HepG2 (cell line): ENCODE results near the gene ERFL. TPM values are rescaled to one million over a fixed set of nuclear protein-coding genes. Genes with fewer than 3 reads are reported as not detected.

Experiments
- ATF7 ChIP-seq, 2 experiments: fragments of 450-650 bp in 1 of 2; sonication (generic) in 1 of 2; formaldehyde crosslinking in 1 of 2; IDR thresholded peaks; 2 replicates each; pipeline versions ENCODE4 v1.4.0 to v1.6.1; 2016 to 2020; ENCODE audit warnings: antibody characterized with exemption in 1 of 2, mild to moderate bottlenecking in 1 of 2, missing genetic modification reagents in 1 of 2
- BHLHE40 ChIP-seq: IDR thresholded peaks from 2 replicates; pipeline ENCODE4 v1.6.1; 2011; ENCODE audit warnings: low read length, improper control_type of control experiment
- CBX1 ChIP-seq: IDR thresholded peaks from one replicate; pipeline ENCODE4 v1.6.1; 2016; ENCODE audit warnings: antibody characterized with exemption, low read depth
- FOXK1 ChIP-seq: sonication (generic); formaldehyde crosslinking; IDR thresholded peaks from 2 replicates; pipeline ENCODE4 v1.4.0; 2020; ENCODE audit warnings: low read depth, missing genetic modification reagents, borderline replicate concordance
- IKZF4 ChIP-seq: sonication (generic); formaldehyde crosslinking; IDR thresholded peaks from 2 replicates; pipeline ENCODE4 v1.5.1; 2020; ENCODE audit warnings: borderline replicate concordance, mild to moderate bottlenecking, low read depth, missing genetic modification reagents; ENCODE audit errors: not compliant biosample characterization
- MAFK ChIP-seq, 2 experiments: IDR thresholded peaks in 1 of 2; conservative IDR thresholded peaks in 1 of 2; 2 replicates each; pipeline ENCODE4 v1.6.1; 2011; ENCODE audit warnings: improper control_type of control experiment in 2 of 2, low read length in 2 of 2
- MAZ ChIP-seq, 2 experiments: sonication (generic) in 1 of 2; formaldehyde crosslinking in 1 of 2; IDR thresholded peaks; 2 replicates each; pipeline versions ENCODE4 v1.5.0 to v1.6.1; 2012 to 2020; ENCODE audit warnings: low read depth in 2 of 2, mild to moderate bottlenecking in 2 of 2, borderline replicate concordance in 1 of 2, improper control_type of control experiment in 1 of 2, low read length in 1 of 2, missing genetic modification reagents in 1 of 2, moderate library complexity in 1 of 2
- PAF1 ChIP-seq: IDR thresholded peaks from 2 replicates; pipeline ENCODE4 v1.6.1; 2016; ENCODE audit warnings: missing genetic modification reagents, missing compliant biosample characterization
- POGZ ChIP-seq: sonication (generic); formaldehyde crosslinking; IDR thresholded peaks from 2 replicates; pipeline ENCODE4 v1.4.0; 2020; ENCODE audit warnings: mild to moderate bottlenecking, missing genetic modification reagents
- RARA ChIP-seq: IDR thresholded peaks from 2 replicates; pipeline ENCODE4 v1.6.1; 2016; ENCODE audit warnings: missing genetic modification reagents, missing compliant biosample characterization
- SATB2 ChIP-seq: sonication (generic); formaldehyde crosslinking; IDR thresholded peaks from 2 replicates; pipeline ENCODE4 v1.5.0; 2020; ENCODE audit warnings: missing genetic modification reagents
- SMARCC2 ChIP-seq: fragments of 450-650 bp; IDR thresholded peaks from 2 replicates; pipeline ENCODE4 v1.6.1; 2017; ENCODE audit warnings: antibody characterized with exemption, mild to moderate bottlenecking
- SRSF4 ChIP-seq: fragments of 200-400 bp; formaldehyde crosslinking; IDR thresholded peaks from one replicate; pipeline ENCODE4 v1.6.1; 2018; ENCODE audit warnings: mild to moderate bottlenecking, low read depth, low read length, moderate library complexity; ENCODE audit not compliant: poor library complexity, severe bottlenecking
- TARDBP ChIP-seq: sonication (generic); formaldehyde crosslinking; IDR thresholded peaks from 2 replicates; pipeline ENCODE4 v1.8.0; 2022; ENCODE audit warnings: mild to moderate bottlenecking, missing genetic modification reagents
- WIZ ChIP-seq: sonication (generic); formaldehyde crosslinking; IDR thresholded peaks from 2 replicates; pipeline ENCODE4 v1.5.1; 2020; ENCODE audit warnings: mild to moderate bottlenecking, missing genetic modification reagents
- ZNF17 ChIP-seq: sonication (generic); formaldehyde crosslinking; IDR thresholded peaks from 2 replicates; pipeline ENCODE4 v1.5.0; 2020; ENCODE audit warnings: mild to moderate bottlenecking, missing genetic modification reagents
- ZNF251 ChIP-seq: sonication (generic); formaldehyde crosslinking; IDR thresholded peaks from 2 replicates; pipeline ENCODE4 v1.9.0; 2021; ENCODE audit warnings: mild to moderate bottlenecking, missing genetic modification reagents
- ZNF564 ChIP-seq: sonication (generic); formaldehyde crosslinking; IDR thresholded peaks from 2 replicates; pipeline ENCODE4 v1.8.1; 2023; ENCODE audit warnings: mild to moderate bottlenecking, missing genetic modification reagents
- ZNF720 ChIP-seq: sonication (generic); formaldehyde crosslinking; IDR thresholded peaks from 2 replicates; pipeline ENCODE4 v1.4.0; 2020; ENCODE audit warnings: missing genetic modification reagents
- ZNF775 ChIP-seq: sonication (generic); formaldehyde crosslinking; IDR thresholded peaks from 2 replicates; pipeline ENCODE4 v1.4.0; 2020; ENCODE audit warnings: missing genetic modification reagents, mild to moderate bottlenecking, moderate library complexity, borderline replicate concordance
- ZXDC ChIP-seq: sonication (generic); formaldehyde crosslinking; IDR thresholded peaks from 2 replicates; pipeline ENCODE4 v1.5.0; 2020; ENCODE audit warnings: mild to moderate bottlenecking, missing genetic modification reagents
- polyA plus RNA-seq, 8 experiments: library from polyadenylated mRNA; depleted of rRNA in 3 of 8; stranded (reverse) in 7 of 8; unstranded in 1 of 8; fragments of >200 nt; fragmentation: Illumina TruSeq in 4 of 8; extraction: Trizol in 4 of 8; gene quantifications; 2 replicates each; pipeline versions ENCODE4 v1.2.1 to v1.2.3, GENCODE V29; 2011 to 2016; ENCODE audit warnings: low read depth in 4 of 8, missing spikeins in 1 of 8, mixed read lengths in 1 of 8; ENCODE audit not compliant: insufficient read depth in 1 of 8
- total RNA-seq, 5 experiments: library from RNA; depleted of rRNA; stranded (reverse); fragments of >200 nt; fragmentation: Illumina TruSeq; extraction: Trizol; gene quantifications; 2 replicates each; pipeline ENCODE4 v1.2.3, GENCODE V29; 2016; ENCODE audit warnings: low read depth in 1 of 5
- TF ChIP-seq, protein P1 (sequence below): sonication (generic); formaldehyde crosslinking; IDR thresholded peaks from 2 replicates; pipeline ENCODE4 v1.9.0; 2021; ENCODE audit warnings: missing genetic modification reagents, borderline replicate concordance
- TF ChIP-seq, protein P2 (sequence below): sonication (generic); formaldehyde crosslinking; IDR thresholded peaks from 2 replicates; pipeline ENCODE4 v1.8.0; 2022; ENCODE audit warnings: missing genetic modification reagents, low read depth, mild to moderate bottlenecking, borderline replicate concordance

The ERFL gene
- total and polyA plus RNA-seq, 2 of the 13 experiments (the other 11 are each of a cell fraction or from before 2014, with no cell fraction given): not detected

- TF ChIP-seq, protein P1, sequence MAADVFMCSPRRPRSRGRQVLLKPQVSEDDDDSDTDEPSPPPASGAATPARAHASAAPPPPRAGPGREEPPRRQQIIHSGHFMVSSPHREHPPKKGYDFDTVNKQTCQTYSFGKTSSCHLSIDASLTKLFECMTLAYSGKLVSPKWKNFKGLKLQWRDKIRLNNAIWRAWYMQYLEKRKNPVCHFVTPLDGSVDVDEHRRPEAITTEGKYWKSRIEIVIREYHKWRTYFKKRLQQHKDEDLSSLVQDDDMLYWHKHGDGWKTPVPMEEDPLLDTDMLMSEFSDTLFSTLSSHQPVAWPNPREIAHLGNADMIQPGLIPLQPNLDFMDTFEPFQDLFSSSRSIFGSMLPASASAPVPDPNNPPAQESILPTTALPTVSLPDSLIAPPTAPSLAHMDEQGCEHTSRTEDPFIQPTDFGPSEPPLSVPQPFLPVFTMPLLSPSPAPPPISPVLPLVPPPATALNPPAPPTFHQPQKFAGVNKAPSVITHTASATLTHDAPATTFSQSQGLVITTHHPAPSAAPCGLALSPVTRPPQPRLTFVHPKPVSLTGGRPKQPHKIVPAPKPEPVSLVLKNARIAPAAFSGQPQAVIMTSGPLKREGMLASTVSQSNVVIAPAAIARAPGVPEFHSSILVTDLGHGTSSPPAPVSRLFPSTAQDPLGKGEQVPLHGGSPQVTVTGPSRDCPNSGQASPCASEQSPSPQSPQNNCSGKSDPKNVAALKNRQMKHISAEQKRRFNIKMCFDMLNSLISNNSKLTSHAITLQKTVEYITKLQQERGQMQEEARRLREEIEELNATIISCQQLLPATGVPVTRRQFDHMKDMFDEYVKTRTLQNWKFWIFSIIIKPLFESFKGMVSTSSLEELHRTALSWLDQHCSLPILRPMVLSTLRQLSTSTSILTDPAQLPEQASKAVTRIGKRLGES (CRISPR knock-in tag): no peak; the same call in 1 of the 2 replicates
- no peak for TF ChIP-seq ATF7 (IDR thresholded peaks at IDR 0.05)
- TF ChIP-seq ATF7 (CRISPR knock-in tag; IDR thresholded peaks at IDR 0.05): no peak
- TF ChIP-seq POGZ (CRISPR knock-in tag): peak; percentile 69
- TF ChIP-seq RARA (CRISPR knock-in tag): no peak; the same call in none of the 2 replicates
- no peak for TF ChIP-seq ZNF17
- no peak for TF ChIP-seq MAFK (conservative IDR thresholded peaks at IDR 0.05 in 1 of 2, IDR thresholded peaks at IDR 0.05 in 1 of 2; ENCODE audit: low read length in 2 of 2)
- no peak for TF ChIP-seq ZNF251 (CRISPR knock-in tag)
- TF ChIP-seq SMARCC2: no peak
- TF ChIP-seq, protein P2, sequence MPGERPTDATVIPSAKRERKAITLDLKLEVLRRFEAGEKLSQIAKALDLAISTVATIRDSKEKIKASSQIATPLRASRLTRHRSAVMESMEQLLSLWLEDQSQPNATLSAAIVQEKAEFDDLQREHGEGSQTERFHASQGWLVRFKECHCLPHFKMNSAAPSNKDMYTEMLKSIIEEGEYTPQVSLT (CRISPR knock-in tag): no peak
- TF ChIP-seq IKZF4 (CRISPR knock-in tag): no peak
- peak; percentile 24; the same call in 1 of the 2 replicates for TF ChIP-seq SATB2 (CRISPR knock-in tag)
- peak; percentile 100 for TF ChIP-seq ZXDC (CRISPR knock-in tag)
- TF ChIP-seq SRSF4: no peak
- TF ChIP-seq BHLHE40: no peak
- no peak for TF ChIP-seq ZNF564 (CRISPR knock-in tag)
- no peak for TF ChIP-seq WIZ (CRISPR knock-in tag)
- peak; percentile 34; the same call in 1 of the 2 replicates for TF ChIP-seq FOXK1 (CRISPR knock-in tag)
- peak; percentile 80; the same call in 1 of the 2 replicates for TF ChIP-seq MAZ (IDR thresholded peaks at IDR 0.05; ENCODE audit: borderline replicate concordance, low read depth, low read length)
- TF ChIP-seq MAZ (CRISPR knock-in tag; IDR thresholded peaks at IDR 0.05; ENCODE audit: low read depth): peak; percentile 91
- TF ChIP-seq ZNF775 (CRISPR knock-in tag): no peak; the same call in 1 of the 2 replicates
- 0 out of 2 replicates have a peak, but pooled peaks have one; percentile 20 for TF ChIP-seq ZNF720
- TF ChIP-seq PAF1: no peak
- no peak for TF ChIP-seq CBX1
- TF ChIP-seq TARDBP (CRISPR knock-in tag): peak; percentile 77; the same call in 1 of the 2 replicates
These were observed 68.4 kb downstream of the ERFL start, which contains the start of gene RPS19 (continued) for GRCh38 chr19:41859618-41860418.
